ENCODE measurements around the gene CBX7. TPM values are rescaled to one million over a fixed set of nuclear protein-coding genes. Genes with fewer than 3 reads are reported as not detected.

Gene CBX7
- total RNA-seq, 1 donor from 2014 or later: 89.6 TPM

DNA sequence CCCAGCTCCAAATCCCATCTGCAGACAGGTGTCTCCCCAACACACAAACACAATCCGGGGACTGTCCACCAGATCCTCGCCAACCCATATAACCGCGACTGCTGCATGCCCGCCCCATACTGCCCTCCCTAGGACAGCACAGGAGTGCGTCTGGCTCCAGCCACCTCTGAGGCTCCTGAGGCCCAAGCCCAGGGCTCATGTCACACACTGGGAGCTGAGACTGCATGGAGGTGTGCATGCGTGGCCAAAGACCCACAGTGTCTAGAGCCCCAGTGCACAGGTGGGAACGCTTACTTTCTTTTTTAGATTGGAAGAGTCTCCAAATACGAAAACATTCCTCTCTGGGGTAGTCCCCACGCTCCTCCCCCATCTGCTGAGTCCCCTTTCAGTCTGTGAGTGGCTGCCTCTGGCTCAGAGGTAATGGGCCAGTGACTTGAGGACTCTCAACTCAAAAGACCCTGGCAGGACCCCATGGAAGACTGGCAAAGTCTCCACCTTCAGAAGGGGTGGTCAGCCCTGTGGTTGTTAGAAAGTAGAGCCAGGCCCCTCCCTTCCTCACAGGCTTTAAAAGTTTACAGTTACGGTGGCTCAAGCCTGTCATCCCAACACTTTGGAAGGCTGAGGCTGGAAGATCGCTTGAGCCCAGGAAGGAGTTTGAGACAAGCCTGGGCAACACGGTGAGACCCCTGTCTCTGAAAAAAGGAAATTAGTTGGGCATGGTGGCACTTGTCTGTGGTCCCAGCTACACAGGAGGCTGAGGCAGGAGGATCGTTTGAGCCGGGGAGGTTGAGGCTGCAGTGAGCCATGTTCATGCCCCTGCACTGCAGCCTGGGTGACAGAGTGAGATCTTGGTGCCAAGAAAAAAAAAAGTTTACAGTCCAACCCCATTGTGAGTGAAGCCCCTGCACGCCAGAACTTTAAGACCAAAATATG is 2.3 kb downstream of the CBX7 start:
- intact Hi-C loops (cut with DNase I): no loop called here
- peak; percentile 63 for DNase-seq (ENCODE audit: low spot score)

DNA sequence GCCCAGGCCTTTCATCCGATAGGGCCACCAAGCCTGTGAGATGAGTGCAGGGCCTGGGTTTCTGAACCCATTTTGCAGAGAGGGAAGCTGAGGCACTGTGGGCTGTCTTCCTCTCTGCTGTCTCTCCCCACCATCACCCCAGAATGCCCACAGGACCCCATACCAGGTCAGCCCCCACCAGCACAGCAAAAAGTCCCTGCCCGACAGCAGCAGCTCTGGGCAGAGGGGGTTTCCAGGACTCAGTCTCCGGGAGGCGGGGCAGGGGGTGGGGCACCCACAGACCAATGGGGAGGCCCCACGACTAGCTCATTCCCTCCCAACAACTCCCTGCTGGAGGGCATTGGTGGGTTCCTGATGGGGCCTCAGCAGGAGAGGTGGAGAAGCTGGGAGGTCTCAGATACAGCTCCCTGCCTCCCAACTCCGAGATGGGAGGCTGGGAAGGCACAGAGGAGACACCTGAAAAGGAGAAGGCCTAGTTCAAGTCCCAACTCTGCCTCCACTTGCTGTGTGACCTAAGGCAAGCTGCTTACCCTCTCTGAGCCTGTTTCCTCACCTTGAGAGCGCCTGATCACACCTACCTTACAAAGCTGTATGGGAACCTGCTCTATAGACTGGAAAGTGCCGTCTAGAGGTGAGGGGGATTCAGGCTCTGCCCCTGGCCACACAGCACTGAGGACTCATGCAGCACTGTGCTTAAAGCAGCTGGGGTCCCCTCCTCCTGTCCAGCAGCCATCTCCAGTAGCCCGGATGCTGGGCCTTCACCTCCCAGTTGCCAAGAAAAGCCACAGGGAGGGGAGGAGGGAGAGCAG is 3.5 kb downstream of the CBX7 start:
- intact Hi-C loops (cut with DNase I): no loop called here
- peak; percentile 67 for DNase-seq (ENCODE audit: low spot score)

DNA sequence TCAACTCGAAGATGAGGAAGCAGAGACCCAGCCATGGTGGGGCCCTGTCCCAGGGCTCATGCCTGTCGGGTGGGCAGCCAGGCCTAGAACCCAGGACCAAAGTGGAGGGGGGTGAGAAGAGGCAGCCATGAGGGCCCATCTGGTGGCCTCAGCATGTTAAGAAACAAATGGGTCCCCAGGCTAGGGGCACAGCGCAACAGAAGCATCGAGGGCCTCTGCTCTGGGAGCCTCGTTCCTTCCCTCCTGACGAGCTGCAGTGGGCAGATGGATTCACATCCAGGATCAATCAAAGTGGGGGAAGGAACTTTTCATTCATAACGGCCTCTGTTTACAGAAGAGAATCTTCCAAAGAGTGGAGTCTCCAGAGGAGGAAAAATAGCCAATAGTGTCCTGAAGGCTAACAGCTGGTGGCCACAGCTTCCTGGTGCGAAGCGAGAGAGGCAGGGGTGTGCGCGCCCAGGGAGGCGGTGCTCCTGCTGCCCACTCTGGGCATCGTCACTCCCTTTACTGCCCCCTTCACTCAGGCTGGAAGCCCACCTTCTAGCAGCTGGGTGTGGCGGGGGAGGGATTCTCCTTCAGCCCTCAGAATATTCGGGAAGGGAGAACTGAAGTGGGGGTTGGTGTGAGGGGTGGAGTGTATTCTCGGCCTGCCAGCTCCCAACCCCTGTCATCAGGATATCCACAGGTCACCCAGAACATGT is 4.3 kb downstream of the CBX7 start:
- intact Hi-C loops (cut with DNase I): no loop called here
- peak; percentile 50 for DNase-seq (ENCODE audit: low spot score)

DNA sequence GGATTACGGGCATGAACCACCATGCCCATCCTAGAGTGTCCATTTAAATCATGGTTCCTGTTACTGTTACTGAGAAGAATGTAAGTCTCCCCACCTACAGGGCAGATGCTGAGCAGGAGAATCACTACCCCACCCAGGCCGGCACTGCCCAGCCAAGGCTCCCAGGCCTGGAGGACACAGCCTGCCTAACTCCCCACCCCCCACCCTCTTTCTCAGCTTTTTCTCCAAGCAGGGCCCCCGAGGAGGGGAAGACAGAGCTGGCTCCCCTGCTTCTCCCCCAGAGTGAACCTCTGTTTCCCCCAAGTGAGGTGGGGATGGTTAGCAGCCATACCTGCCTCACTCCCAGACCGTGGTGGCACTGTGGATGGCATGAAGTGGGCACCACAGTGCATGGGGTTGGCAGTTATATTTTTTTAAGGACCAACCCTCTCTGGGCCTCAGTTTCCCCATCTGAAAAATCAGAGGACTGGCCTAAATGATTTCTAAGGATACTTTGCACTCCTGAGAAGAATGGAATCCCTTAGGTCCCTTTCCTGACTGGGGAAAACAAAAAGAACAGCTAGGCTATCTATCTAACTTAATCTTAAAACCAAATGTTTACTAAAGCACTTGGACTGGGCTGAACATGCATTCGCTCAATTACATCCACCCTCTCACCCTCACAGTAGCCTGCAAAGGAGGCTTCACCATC is 5.0 kb downstream of the CBX7 start:
- DNase-seq (ENCODE audit: low spot score): peak; percentile 27
- intact Hi-C loops (cut with DNase I): no loop called here

DNA sequence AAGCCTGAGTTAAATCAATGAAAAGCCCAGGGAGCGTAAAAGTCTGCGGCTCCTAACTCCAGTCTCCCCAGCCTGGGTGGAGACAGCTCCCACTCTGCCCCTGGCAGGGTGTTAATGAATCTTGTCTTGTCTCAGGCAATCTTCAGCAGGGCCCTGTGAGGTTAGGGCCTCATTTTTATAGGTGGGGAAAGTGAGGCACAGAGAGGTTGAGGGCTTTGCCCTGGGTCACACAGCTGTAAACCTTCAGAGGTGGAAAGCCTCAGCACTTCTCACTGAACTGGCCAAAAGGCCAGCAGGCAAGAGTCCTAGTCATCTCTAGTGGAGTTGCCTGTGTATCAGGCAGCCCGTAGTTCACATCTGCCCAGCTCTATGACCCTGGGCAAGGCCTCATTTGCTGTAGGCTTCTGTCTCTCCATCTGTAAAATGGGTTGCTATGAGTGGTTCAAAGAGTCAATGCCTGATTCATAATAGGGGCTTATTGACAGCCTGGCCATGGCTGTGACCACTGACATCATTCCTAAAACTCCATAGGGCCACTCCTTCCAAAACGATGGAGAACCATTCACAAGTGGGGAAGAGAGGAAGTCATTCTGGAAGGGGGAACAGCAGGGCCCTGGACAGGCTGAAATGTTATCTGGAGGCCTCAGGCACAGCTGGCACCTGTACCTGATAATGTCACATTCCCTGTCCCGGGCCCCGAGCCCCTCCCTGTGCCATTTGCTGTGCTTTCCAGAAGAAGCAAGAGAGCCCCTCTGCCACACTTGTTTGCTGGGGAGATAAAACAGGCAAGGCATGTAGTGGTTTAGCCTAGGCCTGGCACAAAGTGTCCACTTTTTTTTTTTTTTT is 6.0 kb downstream of the CBX7 start:
- DNase-seq (ENCODE audit: low spot score): peak; percentile 72
- intact Hi-C loops (cut with DNase I): no loop called here

DNA sequence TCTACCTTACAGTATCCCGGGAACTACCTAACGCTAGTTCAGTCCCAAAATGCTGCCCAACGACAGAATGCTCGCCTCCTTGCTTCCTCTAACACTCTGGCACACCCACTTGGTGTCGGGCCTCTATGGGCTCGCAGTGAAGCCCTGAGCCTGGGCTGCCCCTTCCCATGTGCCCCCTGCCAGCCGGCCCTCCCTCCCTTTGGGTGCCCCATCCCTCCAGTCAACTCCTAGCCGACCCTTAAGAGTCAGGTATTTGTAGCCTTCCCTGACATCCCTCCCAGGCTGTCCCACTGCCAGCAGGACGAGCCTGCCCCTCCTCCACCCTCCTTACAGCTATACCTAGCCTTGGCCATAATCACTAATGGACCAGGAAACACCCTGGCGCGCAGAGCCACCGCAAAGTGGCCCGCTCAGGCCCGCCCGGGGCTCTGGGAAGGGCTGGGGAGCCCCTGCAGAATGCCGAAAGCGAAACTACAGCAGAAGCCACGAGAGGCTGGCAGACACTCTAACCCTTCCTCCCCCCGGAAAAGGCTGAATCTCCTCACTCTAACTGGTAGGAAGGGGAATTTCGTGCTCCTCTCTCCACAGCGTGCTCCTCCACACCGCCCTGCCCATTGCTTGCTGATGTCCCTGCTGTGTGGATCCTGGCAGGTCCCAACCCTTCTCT is 8.2 kb downstream of the CBX7 start:
- intact Hi-C loops (cut with DNase I): no loop called here
- DNase-seq (ENCODE audit: low spot score): peak; percentile 75

DNA sequence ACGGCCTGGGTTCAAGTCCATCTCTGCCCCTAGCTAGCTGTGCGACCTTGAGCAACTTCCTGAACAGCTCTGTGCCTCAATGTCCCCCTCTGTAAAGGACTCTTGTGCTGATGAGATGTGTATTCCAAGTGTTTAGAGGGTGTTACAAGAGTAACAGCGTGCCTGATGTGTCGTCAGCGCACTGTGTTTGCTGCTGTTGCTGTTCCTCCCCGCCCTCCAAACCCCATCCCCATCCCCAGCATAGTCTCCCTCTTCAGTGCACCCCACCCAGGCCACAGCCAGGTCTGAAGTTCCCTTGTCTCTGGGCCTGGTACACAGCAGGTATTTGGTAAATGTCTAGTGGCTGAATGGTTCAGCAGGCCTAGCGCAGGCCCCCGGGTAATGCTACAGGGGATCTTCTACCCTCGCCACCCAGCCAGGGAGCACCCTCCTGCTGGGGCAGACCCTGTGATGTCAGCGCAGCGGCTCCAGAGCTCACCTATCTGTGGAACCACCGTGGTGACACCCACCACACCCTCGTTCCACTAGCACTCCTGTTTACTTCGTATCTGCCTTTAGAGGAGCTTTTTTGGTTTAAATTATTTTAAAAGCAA is 10.3 kb downstream of the CBX7 start:
- peak; percentile 17 for DNase-seq (ENCODE audit: low spot score)
- intact Hi-C loops (cut with DNase I): no loop called here

DNA sequence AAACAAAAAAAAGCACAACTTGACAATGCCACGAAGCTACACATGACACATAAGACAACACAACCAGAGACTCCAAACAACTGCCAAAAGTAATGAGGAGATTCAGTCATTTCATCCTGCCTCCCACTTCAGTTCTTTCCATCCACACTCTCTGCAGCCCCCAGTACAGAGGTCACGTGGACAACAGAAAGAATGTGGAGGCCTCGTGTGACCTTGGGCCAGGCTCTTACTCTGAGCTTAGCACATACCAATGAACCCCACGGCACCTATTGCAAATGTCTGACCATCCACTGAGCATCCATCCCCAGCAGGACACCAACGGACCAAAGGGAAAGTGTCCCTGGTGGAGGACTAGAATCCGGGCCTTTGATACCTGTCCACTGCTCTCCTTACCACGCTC is 12.5 kb downstream of the CBX7 start:
- DNase-seq (ENCODE audit: low spot score): peak; percentile 35
- intact Hi-C loops (cut with DNase I): no loop called here

DNA sequence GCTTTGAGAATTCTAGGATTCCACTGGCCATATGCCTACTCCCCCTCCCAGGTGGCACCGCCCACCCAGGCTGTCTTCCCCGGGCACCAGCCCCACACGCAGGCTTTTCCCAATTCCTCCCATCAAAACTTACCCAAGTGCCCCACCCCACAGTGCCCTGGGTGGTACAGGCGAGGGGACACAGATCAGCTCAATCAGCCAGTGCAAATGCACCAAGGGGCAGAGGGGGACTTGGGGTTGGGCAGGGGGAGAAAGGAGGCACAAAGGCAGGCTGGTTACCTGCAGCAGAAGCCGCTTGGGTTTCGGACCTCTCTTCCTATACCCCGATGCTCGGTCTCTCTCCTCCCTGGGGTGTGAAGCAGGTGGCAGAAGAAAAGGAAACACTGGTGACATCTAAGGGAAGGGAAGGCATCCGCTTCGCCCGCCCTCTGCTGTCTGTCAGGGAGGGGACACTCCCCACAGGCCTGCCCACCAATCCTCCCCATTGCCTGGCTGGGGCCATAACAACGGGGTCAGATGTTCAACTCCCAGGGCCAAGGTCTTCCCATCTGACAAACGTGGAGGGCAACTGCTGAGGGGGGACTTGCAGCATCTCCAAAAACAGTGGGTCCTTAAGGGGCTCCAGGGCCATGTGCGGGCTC is 14.0 kb downstream of the CBX7 start:
- DNase-seq (ENCODE audit: low spot score): no peak
- intact Hi-C loops (cut with DNase I): no loop called here

DNA sequence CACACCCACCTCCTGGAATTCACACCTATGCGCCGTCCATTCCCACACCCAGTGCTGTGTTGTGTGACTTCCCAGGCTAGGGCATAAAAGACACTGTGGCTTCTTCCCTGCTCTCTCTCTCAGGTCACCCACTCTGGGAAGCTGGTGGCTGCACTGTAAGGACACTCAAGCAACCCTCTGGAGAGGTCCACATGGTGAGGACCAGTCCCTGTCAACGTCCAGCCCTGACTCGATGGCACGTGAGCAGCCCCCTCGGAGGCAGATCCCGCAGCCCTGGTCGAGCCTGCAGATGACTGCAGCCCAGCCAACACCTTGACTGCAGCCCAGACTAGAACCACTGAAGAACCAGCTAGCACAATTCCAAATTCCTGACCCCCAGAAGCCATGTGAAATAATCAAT is 16.2 kb downstream of the CBX7 start:
- intact Hi-C loops (cut with DNase I): no loop called here
- DNase-seq (ENCODE audit: low spot score): no peak

DNA sequence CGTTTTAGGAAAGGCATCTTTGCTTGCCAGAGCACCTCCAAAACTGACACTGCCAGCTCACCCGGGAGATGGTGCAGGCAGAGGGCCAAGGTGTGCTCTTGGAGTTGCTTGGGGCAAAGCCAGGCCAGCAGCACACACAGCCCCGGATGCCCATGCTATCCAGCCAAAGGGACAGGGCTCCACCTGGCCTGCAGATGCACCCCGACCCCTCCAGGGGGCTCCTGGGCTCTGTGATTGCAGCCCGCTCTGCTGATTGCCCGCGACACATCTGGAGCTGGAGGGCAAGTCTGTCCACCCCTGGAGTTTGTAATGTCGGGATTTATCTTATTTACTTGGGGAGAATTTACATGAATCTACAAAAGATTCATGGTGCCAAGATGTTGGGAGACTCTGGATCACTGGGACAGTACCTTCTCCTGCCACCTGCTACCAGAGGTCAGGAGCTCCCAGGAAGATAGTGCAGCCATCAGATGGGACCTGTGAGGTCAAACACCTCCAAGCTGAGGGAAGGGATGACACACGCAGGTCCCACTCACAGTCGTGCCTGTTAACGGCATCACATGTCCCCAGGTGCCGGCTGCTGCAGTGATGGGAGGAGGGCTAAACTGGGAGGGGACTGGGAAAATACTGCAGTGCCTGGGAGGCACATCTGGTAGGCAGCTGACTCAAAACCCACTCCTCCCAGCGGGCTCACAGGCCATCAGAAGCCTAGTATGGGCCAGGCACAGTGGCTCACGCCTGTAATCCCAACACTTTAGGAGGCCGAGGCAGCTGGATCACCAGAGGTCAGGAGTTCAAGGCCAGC is 17.2 kb downstream of the CBX7 start:
- DNase-seq (ENCODE audit: low spot score): no peak
- intact Hi-C loops (cut with DNase I): no loop called here

DNA sequence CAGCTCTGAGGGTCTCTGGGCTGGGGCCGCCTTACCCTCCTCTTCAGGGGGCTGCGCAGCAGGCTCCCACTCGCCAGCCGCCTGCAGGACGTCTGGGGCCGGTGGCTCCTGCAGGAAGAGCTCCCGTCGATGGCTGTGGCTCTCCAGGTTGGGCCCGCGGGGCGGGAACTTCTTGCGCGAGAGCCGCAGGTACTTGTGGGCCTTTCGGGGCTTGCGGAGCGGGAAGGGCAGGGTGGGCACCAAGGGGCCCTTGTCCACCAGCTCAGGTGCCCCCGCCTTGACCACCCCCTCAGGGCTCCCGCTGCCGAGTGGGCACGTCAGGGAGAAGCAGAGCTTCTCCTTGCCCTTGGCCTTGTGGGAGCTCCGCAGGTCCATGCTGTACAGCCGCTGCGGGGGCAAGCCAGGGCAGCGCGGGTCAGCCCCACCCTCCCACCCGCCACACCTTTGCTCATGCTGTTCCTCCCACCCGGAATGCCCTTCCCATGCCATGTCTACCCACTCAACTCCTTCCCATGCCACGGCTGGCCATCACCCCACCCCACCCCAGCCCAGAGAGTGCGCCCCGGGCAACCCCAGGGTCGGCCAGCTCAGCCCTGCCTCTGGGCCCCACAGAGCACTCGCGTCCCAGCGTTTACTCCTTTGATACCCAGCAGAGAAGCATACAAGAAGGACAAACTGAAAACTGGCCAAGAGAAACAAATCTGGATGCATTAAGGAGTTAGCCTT is 18.0 kb downstream of the CBX7 start:
- intact Hi-C loops (cut with DNase I): loop anchor here (5.0 kb wide), 1 partner anchor 267 kb away; no protein-coding TSS in a partner anchor

DNA sequence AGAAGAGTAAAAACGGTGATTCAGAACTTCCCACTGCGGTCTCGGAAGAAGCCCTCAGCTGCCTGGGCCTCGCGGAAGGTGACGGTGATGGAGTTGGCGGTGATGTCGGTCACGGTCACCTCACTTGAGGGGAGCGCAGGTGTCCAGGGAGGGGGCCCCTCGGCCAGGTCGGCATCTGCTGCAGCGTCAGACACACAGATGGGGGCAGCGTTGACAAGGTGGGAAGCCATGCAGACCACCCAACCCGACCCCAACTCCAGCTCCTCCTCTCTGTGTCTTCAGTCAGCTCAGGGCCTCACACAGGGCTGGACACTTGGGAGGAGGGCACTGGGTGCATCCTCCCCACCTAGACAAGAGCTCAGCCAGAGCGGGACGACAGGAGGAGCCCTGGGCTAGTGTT is 18.6 kb downstream of the CBX7 start:
- no peak for DNase-seq (ENCODE audit: low spot score)
- intact Hi-C loops (cut with DNase I): loop anchor here (5.0 kb wide), 1 partner anchor 267 kb away; no protein-coding TSS in a partner anchor

More for the DNA sequence above, 18.0 kb downstream of the CBX7 start:
- DNase-seq (ENCODE audit: low spot score): no peak

DNA sequence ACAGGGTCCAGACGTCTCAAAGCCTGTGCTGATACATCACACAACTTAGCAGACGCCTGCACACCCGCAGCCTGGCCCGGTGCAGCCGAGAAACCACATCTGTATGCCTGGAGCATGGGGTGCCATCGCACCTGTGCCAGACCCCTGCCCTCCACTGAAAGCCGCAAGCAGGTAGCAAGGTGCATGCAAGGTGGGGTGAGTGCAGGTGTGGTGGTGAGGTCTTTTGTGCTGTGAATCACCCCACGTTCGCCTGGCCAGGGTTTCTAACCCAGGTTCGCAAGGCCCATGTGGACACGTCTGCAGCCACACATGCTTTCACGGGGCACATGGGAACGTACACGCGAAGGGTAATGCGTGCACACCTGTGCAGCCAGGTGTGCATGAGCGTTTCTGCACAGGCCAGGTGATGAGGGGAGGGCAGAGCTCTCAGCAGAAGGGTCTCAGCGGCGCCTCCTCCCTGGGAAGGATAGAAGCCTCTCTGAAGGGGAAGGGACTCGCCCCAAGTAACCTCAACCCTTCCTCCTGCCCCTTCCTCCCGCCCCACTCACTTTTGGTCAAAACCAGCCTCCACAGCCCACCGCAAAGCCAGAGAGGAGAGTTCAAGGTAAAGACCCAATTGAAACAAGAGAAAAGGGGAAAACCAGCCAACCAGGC is 19.5 kb downstream of the CBX7 start:
- intact Hi-C loops (cut with DNase I): loop anchor here (5.0 kb wide), 1 partner anchor 266 kb away; no protein-coding TSS in a partner anchor
- DNase-seq (ENCODE audit: low spot score): no peak

DNA sequence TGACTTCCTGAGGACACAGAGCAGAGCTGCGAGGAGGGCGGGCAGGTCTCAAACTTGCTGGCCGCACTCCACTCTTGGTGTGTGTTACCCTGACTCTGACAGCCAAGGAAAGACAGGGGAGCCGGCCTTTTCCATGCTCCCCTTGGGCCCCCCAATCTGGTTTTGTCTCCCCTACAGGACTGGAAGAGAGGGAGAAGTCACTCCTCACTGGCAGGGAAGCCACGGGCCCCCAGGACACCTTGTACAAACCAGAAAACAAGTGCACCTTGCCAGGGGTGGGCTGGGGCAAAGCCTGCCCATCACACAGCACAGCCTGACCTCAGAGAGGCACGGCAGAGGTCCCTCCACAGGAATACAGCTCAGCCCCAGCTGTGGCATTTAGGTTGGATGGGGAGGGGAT is 20.2 kb downstream of the CBX7 start:
- no peak for DNase-seq (ENCODE audit: low spot score)
- intact Hi-C loops (cut with DNase I): loop anchor here (5.0 kb wide), 1 partner anchor 265 kb away; no protein-coding TSS in a partner anchor
